ENCODE results near the gene SPATA24.

DNA sequence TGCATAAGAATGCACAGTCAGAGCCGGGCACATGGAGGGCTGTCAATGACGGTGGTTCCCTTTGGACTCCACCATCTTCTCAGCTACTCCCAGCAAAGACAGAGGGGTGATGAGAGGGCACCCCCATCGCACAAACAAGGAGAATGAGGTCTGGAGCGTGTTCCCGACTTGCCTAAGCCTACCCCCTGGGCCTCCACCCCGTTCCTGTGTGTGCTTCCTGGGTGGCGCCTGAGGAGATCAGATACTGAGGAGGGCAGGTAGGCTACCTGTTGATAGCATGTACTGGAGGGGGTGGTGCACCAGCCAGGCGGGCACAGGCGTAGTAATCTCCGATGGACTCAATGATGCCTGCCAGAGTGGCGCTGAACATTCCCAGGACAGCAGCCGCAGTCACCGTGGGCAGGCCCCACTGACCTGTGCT is 24.9 kb downstream of the SPATA24 start:
- TF ChIP-seq HDGF (IDR thresholded peaks at IDR 0.05; ENCODE audit: borderline replicate concordance): no peak
- TF ChIP-seq SUZ12 (IDR thresholded peaks at IDR 0.05): no peak
- no peak for TF ChIP-seq SP1 (IDR thresholded peaks at IDR 0.05)
- TF ChIP-seq BHLHE40 (IDR thresholded peaks at IDR 0.05; ENCODE audit: borderline replicate concordance): no peak
- TF ChIP-seq NFRKB (IDR thresholded peaks at IDR 0.05): no peak
- TF ChIP-seq ELF4 (IDR thresholded peaks at IDR 0.05): no peak
- TF ChIP-seq FOXK2 (IDR thresholded peaks at IDR 0.05): no peak
- no peak for TF ChIP-seq PKNOX1 (IDR thresholded peaks at IDR 0.05)
- no peak for TF ChIP-seq ZNF384 (IDR thresholded peaks at IDR 0.05)
- no peak for TF ChIP-seq LEF1 (IDR thresholded peaks at IDR 0.05; ENCODE audit: borderline replicate concordance)
- TF ChIP-seq CTBP1 (IDR thresholded peaks at IDR 0.05; ENCODE audit: borderline replicate concordance): no peak
- no peak for TF ChIP-seq FOXM1 (IDR thresholded peaks at IDR 0.05; ENCODE audit: borderline replicate concordance)
